GM19025 (cell line): Measurements from ENCODE around the gene ARHGAP21.
"Not testable (repeated sequence)": the region's sequence is repeated elsewhere in the genome, so short reads cannot be mapped to it uniquely, and the experiment has no call there.

Source experiments
- ATAC-seq: cut with Tn5 transposase; IDR thresholded peaks from one replicate; pipeline ENCODE4 v1.9.1; 2021; ENCODE audit warnings: mild to moderate bottlenecking, low read depth, moderate library complexity; ENCODE audit not compliant: unreplicated experiment

The ARHGAP21 gene

DNA sequence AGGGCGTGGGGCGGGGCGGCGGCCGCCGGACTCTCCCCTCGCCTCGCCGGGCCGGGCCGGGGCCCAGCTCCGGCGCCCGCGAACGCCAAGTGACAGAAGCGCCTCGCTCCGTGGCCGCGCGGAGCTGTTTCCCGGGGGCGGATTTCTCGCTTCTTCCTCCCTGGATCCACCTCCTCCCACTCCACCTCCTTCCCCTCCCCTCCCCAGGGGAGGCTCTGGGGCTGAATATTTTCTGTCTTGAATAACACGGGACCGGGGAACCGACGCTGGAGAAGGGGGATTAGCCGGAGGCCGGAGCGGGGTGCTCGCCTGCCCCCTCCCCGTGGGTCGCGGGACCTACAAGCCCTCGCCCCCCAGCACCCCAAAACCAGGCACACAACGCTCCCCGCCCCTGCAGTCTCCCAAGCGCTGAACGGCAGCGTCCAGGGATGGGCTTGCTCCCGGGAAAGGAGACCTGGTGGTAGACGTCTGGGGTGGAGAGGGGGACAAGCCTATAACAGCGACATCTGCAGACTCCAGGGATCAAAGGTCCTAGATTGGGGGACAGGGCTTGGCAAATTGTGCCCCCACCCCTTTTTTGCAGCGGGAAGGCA lies at the start of gene ARHGAP21:
TSS of gene ARHGAP21 (minus strand) at position 100 of the 593 bp plus-strand sequence. CDS start 1,988 bp downstream, outside the sequence.
- ATAC-seq: no peak

DNA sequence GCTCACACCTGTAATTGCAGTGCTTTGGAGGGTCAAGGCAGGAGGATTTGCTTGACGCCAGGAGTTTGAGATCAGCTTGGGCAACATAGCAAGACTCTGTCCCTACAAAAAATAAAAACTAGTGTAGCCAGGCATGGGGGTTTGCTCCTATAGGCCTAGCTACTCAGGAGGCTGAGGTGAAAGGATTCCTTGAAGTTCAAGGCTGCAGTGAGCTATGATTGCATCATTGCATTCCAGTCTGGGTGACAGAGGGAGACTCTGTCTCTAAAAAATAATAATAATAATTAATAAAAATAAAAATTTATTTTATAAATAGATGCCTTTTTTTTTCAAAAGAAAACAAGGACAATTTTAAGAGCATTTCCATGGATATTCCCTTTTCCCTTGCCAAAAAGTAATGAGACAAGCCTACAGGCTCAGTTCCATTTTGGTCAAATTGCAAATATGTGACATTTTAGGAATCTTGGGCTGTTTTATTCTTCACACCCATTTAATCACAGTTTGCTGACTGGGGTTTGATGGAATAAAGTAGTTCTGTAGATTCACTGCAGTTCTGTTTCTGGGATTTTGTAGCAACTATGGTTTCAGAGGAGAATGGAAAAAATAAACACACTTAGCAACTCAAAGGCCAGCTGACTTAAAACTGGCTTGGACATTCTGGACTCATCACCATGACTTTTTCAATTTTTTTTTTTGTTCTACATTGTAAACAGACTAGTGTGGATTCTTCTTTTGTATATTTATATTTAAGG lies 48.4 kb upstream of the ARHGAP21 start:
- ATAC-seq: no peak

DNA sequence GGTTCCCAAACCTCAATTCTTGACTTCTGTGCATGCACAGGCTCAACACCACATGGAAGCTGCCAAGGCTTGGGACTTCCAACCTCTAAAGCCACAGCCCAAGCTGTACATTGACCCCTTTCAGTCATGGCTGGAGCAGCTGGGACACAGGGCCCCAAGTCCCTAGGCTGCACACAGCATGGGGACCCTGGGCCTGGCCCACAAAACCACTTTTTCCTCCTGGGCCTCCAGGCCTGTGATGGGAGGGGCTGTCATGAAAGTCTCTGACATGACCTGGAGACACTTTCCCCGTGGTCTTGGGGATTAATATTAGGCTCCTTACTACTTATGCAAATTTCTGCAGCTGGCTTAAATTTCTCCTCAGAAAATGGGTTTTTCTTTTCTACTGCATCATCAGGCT lies 41.3 kb upstream of the ARHGAP21 start:
- not testable (repeated sequence) for ATAC-seq

DNA sequence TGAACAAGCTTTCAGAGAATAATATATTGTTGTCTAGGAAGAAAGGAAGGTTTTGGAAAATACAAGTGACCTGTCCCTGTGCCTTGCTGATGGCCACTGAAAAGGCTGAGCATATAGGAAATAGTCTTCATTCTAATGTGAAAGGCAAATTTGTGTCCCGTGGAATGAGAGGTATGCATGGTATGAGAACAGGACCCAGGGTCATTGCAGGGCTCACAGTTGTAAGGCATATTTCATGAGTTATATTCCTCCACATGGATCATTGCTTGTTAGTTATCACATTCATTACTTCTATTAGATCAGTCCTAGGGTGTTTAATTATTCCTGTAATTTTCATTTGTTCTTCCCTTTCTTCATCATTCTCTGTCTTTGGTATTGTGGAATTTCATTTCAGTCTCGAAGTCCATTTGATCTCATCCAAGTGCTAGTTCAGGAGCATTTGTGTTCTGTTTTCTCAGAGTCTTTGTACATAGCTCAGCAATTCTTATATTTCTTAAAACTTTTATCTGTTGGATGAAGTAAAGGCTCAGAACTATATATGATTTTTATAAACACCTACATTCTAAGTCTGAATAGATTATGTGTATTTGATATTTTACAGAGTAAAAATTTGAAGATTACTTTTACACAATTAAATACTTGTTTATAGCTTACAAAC lies 39.4 kb upstream of the ARHGAP21 start:
- ATAC-seq: no peak

DNA sequence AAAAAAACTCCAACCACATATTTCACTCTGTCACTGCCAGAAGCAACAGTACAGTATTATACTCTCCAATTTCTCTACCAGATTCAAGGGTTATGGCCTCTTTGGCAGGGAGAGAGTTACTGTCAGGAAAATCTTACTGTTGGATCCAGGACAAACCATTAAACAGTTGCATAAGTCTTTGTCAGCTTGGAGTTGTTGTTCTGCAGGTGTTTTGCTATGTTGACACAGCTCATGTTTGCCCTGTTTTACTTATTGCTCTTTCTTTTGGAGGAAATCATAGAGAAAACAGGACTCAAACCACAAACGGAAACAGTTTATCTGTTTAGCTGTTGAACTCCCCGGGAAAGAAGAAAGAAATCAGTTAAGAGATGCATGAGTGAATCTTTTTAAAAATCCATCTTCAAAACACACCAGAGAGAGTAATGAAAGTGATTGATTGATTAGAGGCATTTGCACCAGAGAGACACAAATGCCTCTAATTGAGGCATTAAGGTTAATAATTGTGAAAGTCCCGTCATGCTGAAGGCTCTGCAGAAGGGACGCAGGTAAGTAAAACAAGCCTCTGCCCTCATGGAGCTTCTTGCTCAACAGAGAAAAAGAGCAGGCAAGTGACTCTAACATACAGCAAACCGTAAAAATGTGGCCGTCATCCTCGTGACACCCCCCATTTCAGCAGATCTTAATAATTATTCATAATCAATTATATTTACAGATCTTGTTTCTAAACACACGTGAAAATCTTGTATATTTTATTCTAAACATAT lies 38.7 kb upstream of the ARHGAP21 start:
- ATAC-seq: no peak

DNA sequence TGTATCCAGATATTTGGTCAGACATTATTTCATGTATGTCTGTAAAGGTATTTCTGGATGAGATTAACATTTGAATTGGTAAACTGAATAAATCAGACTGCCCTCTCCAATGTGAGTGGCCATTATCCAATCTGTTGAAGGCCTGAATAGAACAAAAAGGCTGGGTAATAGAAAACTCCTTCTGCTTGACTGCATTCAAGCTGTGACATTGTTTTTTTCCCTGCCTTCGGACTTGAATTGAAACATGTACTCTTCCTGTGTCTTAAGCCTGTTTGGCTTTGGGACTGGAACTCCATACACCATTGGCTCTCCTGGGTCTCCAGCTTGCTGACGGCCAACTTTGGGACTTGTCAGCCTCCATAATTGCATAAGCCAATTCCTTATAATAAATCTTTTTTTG lies 36.0 kb upstream of the ARHGAP21 start:
- no peak for ATAC-seq

DNA sequence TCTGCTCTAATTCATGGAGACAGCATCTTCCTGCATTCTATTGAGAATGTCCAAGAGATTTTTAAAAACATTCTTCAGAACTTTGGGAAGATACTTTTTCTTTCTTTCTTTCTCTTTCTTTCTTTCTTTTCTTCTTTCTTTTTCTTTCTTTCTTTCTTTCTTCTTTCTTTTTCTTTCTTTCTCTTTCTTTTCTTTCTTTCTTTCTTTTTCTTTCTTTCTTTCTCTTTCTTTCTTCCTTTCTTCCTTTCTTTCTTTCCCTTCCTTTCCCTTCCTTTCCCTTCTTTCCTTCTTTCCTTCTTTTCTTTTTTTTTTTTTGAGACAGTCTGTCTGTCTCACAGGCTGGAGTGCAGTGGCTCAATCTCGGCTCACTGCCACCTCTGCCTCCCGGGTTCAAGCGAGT lies 34.6 kb upstream of the ARHGAP21 start:
- not testable (repeated sequence) for ATAC-seq

DNA sequence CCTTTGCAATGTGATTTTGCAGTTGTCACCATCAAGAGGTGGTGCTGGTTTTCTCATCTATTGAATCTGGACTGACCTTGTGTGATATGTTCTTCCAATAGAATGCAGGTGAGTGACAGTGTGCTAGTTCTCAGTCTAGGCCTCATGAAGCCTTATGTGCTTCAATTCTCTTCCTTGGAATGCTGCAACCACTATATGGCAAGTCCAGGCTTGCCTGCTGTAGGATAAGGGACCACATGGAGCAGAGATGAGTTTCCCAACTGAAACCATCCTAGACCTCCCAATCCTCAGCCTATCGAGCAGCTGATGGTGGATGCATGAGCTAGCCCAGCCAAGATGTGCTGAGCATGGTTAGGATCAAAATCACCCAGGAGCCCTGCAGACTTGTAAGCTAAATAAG lies 32.6 kb upstream of the ARHGAP21 start:
- ATAC-seq: no peak

DNA sequence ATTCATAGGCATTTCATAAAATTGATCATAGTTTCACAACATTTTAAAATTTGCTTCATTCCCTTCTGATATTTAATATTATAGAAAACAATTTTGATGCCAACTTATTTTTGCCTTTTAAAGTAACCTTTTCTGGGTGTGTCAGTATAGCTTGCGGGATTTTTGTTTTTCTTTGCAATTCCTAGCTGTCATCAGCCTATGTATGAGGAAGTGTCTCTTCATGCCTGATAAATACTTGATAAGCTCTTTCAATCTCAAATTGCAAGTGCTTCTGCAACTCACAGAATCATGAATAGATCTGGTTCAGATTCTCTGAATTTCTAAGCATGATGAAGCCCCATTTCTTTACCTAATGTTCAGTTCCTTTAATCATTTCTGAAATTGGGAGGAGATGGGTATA lies 28.0 kb upstream of the ARHGAP21 start:
- no peak for ATAC-seq

DNA sequence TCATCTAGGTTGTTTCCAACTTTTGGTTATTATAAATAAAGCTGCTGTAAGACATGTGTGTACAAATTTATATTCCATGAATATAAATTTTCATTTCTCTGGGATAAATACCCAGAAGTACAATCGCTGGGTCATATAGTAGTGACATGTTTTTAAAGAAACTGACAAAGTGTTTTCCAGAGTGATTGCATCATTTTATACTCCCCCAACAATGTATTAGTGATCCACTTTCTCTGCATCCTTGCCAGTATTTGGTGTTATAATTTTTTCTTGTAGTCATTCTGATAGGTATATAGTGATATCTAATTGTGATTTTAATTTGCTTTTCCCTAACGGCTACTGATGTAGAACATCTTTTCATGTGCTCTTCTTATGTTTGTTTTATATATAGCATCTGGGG lies 27.0 kb upstream of the ARHGAP21 start:
- no peak for ATAC-seq

DNA sequence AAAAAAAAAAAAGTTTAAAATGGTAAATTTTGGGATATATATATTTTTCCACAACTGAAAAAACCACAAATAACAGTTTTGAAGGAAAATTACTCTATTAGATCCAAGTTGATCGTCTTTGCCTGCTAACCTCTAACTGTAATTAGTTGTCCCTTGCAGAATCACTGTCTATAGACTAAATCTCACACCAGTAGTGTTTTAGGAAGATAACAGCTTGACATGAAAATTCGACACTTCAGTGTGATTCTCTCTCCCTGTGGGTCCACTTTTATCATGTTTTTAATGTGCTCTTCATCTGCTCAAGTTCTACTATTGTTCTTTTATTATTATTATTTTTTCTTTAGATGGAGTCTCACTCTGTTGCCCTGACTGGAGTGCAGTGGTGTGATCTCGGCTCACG lies 24.5 kb upstream of the ARHGAP21 start:
- ATAC-seq: no peak

DNA sequence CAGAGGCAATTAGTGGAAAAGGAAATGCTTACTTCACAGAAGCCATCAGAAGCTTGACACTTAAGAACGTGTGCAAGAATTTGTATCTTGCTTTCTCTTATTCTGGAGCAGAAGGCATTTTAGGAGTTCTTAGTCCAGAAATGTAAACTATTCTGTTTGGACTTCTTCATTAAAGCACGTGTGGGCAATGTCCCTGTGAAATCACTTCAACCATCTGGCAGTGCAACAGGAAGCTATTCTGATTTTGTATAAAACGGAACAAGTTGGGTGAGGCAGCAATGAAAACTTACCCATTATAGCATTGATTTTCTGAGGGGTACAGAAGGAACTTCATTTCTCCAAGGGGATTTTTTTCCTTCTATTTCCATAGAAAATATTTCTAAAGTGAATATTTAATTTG lies 21.3 kb upstream of the ARHGAP21 start:
- ATAC-seq: no peak

DNA sequence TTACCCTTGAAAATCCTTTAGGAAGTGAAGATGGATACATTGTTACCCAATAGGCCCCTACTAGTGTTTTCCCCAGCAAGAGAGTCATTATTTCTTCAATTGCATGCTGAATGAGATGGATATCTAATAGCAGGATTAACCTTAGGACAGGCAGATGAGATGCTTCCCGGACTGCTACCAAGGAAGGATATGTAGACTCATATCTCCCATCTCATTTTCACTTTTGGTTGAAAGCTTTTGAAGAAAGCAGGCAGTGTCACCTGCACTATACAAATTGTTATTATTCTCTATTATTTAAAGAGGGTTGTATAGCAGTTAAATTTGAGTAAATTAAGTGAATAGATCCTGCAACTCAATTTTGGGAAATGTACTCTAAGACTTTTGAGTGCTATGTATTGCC lies 17.0 kb upstream of the ARHGAP21 start:
- no peak for ATAC-seq

DNA sequence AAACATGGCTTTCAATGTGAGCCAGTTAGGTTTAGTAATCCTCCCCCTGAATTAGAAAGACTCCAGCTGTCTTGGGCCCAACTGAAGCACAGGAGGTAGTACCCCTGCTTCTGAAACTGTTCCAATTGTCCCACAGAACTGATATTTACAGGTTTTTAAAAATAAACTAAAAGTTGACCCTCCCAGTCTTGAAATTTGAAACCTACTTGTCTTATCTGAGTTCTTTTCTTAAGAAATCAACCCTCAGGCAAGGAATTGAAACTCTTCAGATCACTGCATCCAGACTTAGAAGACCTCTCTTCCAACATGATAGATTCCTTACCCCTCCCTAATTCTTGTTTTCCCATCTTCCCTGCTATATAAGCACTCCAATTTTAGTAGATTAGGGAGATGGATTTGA lies 13.3 kb upstream of the ARHGAP21 start:
- no peak for ATAC-seq

DNA sequence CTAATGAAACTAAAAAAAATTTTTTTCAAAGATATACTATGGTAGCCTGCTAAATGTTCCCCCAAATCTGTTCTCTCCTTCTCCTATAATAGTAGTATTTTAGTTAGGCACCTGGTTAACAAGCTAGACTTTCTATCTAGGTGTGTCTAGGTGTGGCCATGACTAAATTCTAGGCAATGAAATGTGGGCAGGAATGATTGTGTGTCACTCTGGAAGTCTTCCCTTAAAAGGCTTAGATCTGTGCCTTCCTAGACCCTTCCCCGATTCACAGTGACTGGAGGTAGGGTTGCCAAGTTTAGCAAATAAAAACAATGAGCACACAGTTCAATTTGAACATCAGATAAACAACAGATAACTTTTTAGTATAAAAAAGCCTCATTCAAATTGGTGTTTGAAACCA lies 8.3 kb upstream of the ARHGAP21 start:
- no peak for ATAC-seq

DNA sequence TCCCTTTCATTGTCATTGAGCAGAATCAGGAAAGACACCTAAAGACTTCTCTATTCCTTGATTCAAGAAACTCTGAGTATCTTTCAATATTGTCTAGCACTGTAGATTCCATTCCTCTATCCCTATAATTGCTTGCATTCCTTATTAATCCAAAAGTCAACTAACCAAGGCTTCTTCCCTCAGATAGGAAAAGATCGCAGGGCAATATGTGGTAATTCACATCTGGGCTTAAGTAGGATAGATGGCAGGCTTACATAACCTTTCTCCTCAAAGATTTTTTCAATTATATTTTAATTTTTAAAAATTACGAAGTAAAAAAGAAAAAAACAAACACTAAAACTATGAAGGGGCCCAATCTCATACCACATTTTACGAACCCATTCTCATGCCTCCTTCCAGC lies 7.1 kb upstream of the ARHGAP21 start:
- ATAC-seq: no peak

DNA sequence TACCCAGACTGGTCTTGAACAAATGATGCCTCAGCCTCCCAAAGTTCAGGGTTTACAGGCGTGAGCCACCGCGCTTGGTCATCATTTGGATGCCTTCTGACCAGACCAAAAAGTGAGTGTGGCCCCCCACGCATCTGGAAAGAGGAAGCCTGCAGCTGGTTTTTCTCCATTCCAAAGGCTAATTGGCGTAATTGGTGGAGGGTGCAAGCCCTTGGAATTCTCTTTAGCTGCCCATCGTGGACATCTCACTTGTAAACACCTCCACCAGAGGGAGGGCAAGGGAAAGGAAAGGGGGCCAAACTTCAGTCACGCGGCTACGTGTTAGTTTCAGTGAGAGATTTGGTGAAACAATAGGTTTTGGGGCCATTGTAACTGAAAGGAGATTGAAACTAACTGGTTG lies 4.1 kb upstream of the ARHGAP21 start:
- no peak for ATAC-seq

DNA sequence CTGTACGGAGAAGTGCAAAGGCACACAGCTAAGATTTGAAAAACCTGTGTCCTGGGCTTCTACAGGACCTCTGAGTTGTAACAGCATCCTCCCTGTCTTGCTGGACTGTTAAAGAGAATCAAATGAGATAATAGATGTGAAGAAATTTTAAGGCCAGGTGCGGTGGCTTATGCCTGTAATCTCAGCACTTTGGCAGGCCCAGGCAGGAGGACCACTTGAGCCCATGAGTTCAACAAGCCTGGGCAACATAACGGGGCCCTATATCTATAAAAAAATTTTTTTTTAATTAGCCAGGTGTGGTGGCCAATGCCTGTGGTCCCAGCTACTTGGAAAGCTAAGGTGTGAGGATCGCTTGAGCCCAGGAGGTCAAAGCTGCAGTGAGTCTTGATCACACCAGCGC lies 2.9 kb upstream of the ARHGAP21 start:
- no peak for ATAC-seq

DNA sequence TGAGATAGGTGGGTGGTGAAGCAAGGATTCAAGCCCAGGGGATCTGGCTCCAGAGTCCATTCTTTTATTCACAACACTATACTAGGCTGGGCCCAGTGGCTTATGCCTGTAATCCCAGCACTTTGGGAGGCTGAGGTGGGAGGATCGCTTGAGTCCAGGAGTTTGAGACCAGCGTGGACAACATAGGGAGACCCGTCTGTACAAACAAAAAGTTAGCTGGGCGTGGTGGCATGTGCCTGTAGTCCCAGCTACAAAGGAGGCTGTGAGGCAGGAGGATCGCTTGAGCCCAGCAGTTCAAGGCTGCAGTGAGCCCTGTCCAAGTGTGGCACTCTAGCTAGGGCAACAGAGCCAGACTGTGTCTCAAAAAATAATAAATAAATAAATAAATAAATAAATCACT lies 2.3 kb upstream of the ARHGAP21 start:
- ATAC-seq: not testable (repeated sequence)

DNA sequence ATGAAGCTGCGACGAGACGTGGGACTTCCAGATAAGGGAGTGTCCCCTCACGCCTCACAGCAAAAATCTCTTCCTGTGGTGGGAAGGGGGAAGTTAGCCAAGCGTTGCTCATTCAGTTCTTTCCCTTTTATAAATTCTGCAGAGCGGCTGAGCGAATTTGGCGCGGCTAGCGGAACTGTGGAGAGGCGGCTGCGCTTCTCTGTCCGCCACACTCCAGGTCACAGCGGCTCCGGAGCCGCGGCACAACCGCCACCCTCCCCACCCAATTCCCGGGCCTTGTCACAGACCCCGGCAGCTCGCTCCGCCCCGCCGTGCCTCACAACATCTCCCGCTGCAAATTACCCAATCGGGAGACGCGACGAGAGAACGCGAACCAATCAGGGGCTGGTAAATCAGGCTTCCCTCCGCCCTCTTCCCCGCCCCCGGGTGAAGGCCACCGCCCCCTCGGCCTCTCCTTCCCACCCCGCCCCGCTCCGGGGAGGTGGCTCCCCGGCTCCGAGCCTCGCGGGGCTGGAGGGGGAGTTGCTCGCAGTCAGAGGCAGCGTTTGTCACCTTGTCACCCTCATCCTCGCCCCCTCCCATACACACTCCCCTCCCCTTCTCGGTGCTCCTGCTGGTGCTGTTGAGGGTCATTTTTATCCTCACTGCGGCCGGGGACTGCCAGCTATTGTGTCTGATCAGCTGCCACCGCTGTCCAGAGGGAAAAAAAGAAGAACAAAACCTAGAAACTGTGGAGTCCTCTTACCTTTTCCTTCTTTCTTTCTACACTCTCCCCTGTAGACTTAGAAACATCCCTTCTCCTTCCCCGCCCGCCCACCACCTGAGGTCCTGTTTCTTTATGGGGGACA lies 918 bp upstream of the ARHGAP21 start:
- ATAC-seq: peak; percentile 77
